Activated naive CD4-positive, alpha-beta T cell treated with anti-CD3 and anti-CD28 coated beads for 36 hours (primary cell): Measurements from ENCODE around the gene FUBP3. TPM values are rescaled to one million over a fixed set of nuclear protein-coding genes. Genes with fewer than 3 reads are reported as not detected.
"Not testable (repeated sequence)": the region's sequence is repeated elsewhere in the genome, so short reads cannot be mapped to it uniquely, and the experiment has no call there.

Experiments used
- CTCF ChIA-PET: fragments of 350-600 bp; sonication (Branson Sonifier 250); formaldehyde crosslinking; loops from one replicate; lab custom pipeline; 2021; ENCODE audit warnings: antibody characterized with exemption; lab: Charles Lee
- DNase-seq: peaks from one replicate; pipeline ENCODE4 v3.0.0-alpha.2; 2020
- H3K27ac Mint-ChIP-seq: one replicate; pipeline ENCODE4 v1.8.0; 2021; ENCODE audit warnings: mild to moderate bottlenecking, mixed read lengths
- H3K27me3 Mint-ChIP-seq: one replicate; pipeline ENCODE4 v1.8.0; 2021; ENCODE audit warnings: low read depth, mixed read lengths
- H3K36me3 Mint-ChIP-seq: one replicate; pipeline ENCODE4 v1.8.0; 2021; ENCODE audit warnings: low read depth, mixed read lengths
- H3K4me1 Mint-ChIP-seq: one replicate; pipeline ENCODE4 v1.8.0; 2021; ENCODE audit warnings: low read depth, mixed read lengths
- H3K4me3 Mint-ChIP-seq: one replicate; pipeline ENCODE4 v1.8.0; 2021; ENCODE audit warnings: mild to moderate bottlenecking, moderate library complexity, mixed read lengths
- H3K9me3 Mint-ChIP-seq: one replicate; pipeline ENCODE4 v1.8.0; 2021; ENCODE audit warnings: mixed read lengths
- intact Hi-C: fragments of 100-400 bp; cut with micrococcal nuclease; formaldehyde crosslinking; loops from one replicate; pipeline ENCODE4 v1.15.1; 2023
- total RNA-seq, 2 experiments: library from RNA; stranded (reverse); gene quantifications; one replicate each; pipeline ENCODE4 v1.2.3, GENCODE V29; 2021

Gene FUBP3
- total RNA-seq, 2 experiments from 2014 or later: 29.8 to 32.8 TPM

DNA sequence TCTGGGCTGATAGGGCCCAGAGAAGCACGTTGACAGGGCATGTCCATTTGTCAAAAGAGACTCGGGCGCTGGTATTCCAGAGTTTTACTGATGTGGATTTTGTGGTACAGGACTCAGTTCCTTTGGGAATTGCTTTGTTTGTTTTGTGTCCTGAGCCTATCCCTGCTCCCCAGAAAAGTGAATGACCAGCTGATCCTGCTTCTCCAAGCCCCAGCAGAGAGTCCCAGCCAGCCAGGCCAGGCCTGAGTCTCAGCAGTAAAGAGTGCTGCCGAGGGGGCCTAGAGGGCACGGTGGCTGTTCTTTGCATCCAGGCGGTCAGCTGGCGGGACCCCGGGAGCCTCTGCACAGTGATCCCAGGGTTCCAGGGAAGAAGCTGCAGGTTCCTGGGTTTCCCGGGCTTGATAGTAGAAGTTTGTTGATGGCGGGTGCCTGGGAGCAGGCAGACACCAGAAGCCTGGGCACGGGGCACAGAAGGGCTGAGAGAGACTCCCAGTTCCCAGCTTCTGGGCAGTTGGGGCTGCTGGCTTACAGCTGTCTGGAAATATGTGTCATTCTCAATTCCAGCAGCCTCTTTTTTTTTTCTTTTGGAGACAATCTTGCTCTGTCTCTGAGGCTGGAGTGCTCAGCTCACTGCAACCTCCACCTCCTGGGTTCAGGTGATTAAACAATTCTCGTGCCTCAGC, 93.7 kb downstream of the FUBP3 start:
- Mint-ChIP-seq H3K36me3 (no peaks in the 10 kb centered on the region), H3K27me3 (peaks cover 4% of the 10 kb centered on the region), H3K9me3 (no peaks in the 10 kb centered on the region), H3K4me1 (no peaks in the 10 kb centered on the region), H3K4me3 (no peak overlapping the region), H3K27ac (no peak overlapping the region)
- DNase-seq: no peak
- CTCF ChIA-PET: no interaction called here
- intact Hi-C loops: no loop called here

DNA sequence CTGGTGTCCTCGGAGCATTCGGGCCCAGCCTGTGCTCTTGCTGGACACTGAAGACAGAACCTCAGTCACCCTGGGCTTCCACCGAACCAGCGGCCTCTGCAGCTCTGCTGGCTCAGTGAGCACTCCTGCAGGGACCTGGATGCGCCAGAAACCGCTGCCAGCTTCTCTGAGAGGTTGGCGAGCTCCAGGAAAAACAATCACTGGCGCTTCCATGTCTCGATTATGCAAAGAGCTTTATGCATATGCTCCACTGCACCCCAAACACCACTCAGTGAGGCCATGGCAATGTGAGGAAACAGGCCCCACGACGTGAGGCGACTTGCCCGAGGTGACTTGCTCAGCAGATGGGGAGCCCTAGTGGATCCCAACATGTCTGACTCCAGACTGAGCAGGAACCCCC, 96.0 kb downstream of the FUBP3 start:
- no peaks in the 10 kb centered on the region for H3K4me1 Mint-ChIP-seq
- H3K36me3 Mint-ChIP-seq: no peaks in the 10 kb centered on the region
- no peak for DNase-seq
- intact Hi-C loops: no loop called here
- H3K27me3 Mint-ChIP-seq: peaks cover 6% of the 10 kb centered on the region
- CTCF ChIA-PET: no interaction called here
- no peaks in the 10 kb centered on the region for H3K9me3 Mint-ChIP-seq
- H3K27ac Mint-ChIP-seq: no peak overlapping the region
- no peak overlapping the region for H3K4me3 Mint-ChIP-seq

DNA sequence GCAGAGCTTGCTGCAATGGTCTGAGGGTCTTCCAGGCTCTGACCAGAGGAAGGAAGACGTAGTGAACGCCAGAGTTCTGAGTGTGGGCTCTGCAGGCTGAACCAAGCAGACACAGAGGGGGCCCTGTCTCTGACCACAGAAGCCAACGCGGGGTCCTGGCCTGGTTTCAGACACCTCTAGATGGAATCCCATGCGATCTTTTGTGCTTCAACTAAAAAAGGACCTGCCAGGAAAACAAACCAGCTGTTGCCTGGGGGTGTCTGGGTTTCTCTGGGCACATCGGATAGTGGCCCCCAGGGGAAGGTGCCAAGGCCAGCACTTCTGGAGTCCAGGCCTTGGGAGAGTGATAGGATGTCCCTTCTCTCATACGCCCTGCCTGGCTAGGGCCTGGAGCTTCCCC, 97.9 kb downstream of the FUBP3 start:
- no peaks in the 10 kb centered on the region for H3K9me3 Mint-ChIP-seq
- no peaks in the 10 kb centered on the region for H3K36me3 Mint-ChIP-seq
- H3K27me3 Mint-ChIP-seq: peaks cover 6% of the 10 kb centered on the region
- H3K4me1 Mint-ChIP-seq: peaks cover 2% of the 10 kb centered on the region
- intact Hi-C loops: no loop called here
- no peak overlapping the region for H3K27ac Mint-ChIP-seq
- no peak overlapping the region for H3K4me3 Mint-ChIP-seq
- DNase-seq: no peak
- CTCF ChIA-PET: no interaction called here

DNA sequence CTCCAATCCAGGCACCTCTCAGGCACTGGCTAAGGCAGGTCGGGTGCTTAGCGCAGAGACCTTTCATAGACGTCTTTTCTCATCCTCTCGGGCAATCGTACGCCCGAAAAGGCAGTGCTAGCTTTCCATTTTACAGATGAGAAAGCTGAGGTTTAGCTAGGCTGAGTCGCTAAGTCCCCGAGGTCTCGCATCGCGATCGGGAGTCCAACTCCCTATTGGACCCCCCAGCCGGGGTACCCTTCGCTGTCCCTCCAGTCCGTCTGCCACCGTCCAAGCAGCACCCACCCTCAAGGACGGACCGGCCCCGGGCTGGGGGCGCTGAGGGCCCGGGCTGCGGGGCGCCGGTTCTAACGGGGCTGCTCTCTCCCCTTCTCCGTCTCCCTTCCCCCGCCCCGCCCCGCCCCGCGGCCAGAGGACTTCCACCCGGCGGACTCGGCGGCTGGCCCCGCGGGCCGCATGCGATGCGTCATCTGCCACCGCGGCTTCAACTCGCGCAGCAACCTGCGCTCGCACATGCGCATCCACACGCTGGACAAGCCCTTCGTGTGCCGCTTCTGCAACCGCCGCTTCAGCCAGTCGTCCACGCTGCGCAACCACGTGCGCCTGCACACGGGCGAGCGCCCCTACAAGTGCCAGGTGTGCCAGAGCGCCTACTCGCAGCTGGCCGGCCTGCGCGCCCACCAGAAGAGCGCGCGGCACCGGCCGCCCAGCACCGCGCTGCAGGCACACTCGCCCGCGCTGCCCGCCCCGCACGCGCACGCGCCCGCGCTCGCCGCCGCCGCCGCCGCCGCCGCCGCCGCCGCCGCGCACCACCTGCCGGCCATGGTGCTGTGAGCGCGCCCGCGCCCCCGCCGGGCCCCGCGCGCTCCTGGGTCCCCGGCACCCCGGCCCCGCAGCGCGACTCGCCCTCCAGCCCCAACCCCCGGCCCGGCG, 101.7 kb downstream of the FUBP3 start:
- peak overlapping the region; percentile 90 for H3K4me3 Mint-ChIP-seq

DNA sequence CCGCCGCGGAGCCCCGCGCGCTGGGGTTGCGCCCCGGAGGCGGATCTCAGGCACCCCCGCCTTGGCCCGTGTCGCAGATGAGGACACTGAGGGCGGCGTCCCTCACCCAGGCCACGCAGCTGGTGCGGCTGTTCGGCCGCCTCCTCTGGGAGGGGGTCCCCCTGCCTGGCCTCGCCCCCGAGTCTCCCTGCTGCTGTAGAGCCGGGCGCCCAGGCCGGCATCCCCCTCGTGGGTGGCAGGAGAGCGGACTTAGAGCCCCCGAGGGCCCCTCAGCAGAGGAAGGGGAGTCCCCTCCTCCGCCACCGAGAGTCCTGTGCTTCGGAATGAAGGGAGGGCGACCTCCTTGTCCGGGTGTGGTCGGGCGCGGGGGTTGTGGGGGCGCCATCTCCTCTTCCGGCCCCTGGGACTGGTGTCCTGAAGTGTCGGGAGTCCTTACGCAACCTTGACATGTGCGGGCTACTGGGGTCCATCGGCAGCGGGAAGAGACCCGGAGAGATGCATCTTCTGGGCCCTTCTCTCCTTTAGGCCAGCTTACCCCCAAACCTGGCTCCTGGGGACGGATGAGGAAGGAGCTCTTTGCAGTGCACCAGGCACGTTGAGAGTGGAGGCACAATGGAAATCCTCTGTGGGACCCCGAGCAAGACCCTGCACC, 102.5 kb downstream of the FUBP3 start:
- Mint-ChIP-seq H3K9me3 (no peaks in the 10 kb centered on the region), H3K27ac (no peak overlapping the region), H3K4me3 (peak overlapping the region; percentile 90), H3K36me3 (no peaks in the 10 kb centered on the region), H3K27me3 (peaks cover 8% of the 10 kb centered on the region), H3K4me1 (peaks cover 5% of the 10 kb centered on the region)
- intact Hi-C loops: loop anchor here (1.0 to 10.0 kb wide), 4 partner anchors 11 to 577 kb away; partner anchors contain the start of gene EXOSC2
- CTCF ChIA-PET: interaction anchor here (0.6 to 2.7 kb wide), 15 partner anchors 9 to 364 kb away, joined by 3 to 46 read pairs (median 4); partner anchors contain the start of gene EXOSC2
- DNase-seq: no peak

More for the DNA sequence above, 101.7 kb downstream of the FUBP3 start:
- no peaks in the 10 kb centered on the region for H3K36me3 Mint-ChIP-seq
- CTCF ChIA-PET: interaction anchor here (0.8 to 2.7 kb wide), 4 partner anchors 10 to 219 kb away, joined by 3 to 46 read pairs (median 15); partner anchors contain the start of gene EXOSC2
- peaks cover 8% of the 10 kb centered on the region for H3K27me3 Mint-ChIP-seq
- peak; percentile 55 for DNase-seq
- intact Hi-C loops: loop anchor here (10.0 kb wide), 1 partner anchor 576 kb away; no protein-coding TSS in a partner anchor
- no peak overlapping the region for H3K27ac Mint-ChIP-seq
- H3K9me3 Mint-ChIP-seq: no peaks in the 10 kb centered on the region
- peaks cover 5% of the 10 kb centered on the region for H3K4me1 Mint-ChIP-seq

DNA sequence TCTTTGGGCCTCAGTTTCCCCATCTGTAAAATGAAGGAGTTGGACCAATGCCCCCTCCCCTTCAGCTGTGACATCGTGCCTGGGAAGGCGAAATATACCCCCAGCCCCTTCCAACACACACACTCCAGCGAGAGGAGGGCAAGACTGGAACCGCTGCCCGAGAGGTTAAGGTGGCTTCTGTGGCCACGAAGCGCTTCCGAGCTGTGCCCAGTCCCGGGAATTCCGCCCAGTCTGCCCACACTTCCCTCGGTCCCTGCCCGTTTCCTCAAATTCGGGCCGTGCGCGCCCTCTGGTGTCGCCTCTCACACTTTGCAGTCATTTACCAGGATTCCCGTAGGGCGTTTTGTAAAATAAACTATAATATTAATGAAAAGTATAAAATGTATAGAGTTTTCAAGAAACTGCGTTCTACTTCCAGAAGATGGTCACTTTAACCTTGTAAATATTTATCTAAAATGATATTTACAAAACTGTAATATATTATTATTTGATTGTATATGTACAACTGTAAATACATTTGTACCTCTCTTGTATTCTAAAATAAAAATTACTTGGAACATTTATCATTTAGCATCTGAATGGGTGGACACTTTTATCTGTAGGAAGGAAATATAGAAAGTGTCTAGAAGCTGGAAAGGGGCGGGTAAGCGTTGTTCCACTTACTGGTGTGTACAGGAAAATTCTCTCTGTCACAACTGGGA, 103.2 kb downstream of the FUBP3 start:
- peak; percentile 74 for DNase-seq
- Mint-ChIP-seq H3K9me3 (no peaks in the 10 kb centered on the region), H3K4me3 (peak overlapping the region; percentile 90), H3K27ac (no peak overlapping the region), H3K27me3 (peaks cover 8% of the 10 kb centered on the region), H3K4me1 (peaks cover 8% of the 10 kb centered on the region), H3K36me3 (no peaks in the 10 kb centered on the region)
- intact Hi-C loops: loop anchor here (1.0 to 10.0 kb wide), 4 partner anchors 11 to 578 kb away; partner anchors contain the start of gene EXOSC2
- CTCF ChIA-PET: interaction anchor here (0.6 to 2.7 kb wide), 23 partner anchors 8 to 1638 kb away, joined by 3 to 46 read pairs (median 4); partner anchors contain the start of gene EXOSC2

DNA sequence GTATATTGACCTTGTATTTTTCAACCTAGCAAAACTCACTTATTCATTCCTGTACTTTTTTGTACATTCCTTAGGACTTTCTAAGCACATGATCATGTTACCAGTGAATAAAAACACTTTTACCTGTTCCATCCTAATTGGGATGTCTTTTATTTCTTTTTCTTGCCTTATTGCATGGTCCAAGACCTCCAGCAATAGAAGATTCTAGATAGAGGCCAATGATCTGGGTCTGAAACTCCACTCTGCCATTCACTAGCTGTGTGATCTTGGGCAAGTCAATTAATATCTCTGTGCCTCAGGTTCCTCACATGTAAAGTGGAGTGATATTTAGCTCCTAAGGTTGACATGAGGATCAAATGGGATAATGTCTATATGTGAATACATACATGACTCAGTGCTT, 105.7 kb downstream of the FUBP3 start:
- Mint-ChIP-seq H3K4me1 (peaks cover 14% of the 10 kb centered on the region), H3K27ac (no peak overlapping the region), H3K9me3 (no peaks in the 10 kb centered on the region), H3K36me3 (no peaks in the 10 kb centered on the region), H3K27me3 (peaks cover 2% of the 10 kb centered on the region), H3K4me3 (no peak overlapping the region)
- DNase-seq: no peak
- intact Hi-C loops: loop anchor here (10.0 kb wide), 1 partner anchor 580 kb away; no protein-coding TSS in a partner anchor
- CTCF ChIA-PET: interaction anchor here (1.1 to 2.9 kb wide), 6 partner anchors 16 to 225 kb away, joined by 3 to 14 read pairs (median 6); no protein-coding TSS in a partner anchor

DNA sequence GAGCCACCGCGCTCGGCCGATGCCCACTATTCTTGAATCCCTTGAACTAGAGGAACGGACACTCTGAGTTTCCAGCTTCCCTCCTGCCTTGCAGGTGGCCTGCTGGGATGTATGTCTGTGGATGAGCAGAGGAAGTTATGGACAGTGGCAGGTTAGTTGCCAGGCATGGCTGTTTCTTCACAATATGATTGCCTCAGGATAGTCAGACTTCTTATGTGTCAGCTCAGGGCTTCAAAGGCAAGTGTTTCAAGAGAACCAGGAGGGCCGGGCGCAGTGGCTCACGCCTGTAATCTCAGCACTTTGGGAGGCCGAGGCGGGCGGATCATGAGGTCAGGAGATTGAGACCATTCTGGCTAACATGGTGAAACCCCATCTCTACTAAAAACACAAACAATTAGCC, 106.6 kb downstream of the FUBP3 start:
- H3K27me3 Mint-ChIP-seq, H3K36me3 Mint-ChIP-seq, H3K4me3 Mint-ChIP-seq, DNase-seq, H3K9me3 Mint-ChIP-seq, H3K27ac Mint-ChIP-seq: not testable (repeated sequence)
- intact Hi-C loops: loop anchor here (10.0 kb wide), 1 partner anchor 581 kb away; no protein-coding TSS in a partner anchor
- H3K4me1 Mint-ChIP-seq: peaks cover 14% of the 10 kb centered on the region
- CTCF ChIA-PET: interaction anchor here (1.3 to 2.9 kb wide), 4 partner anchors 21 to 226 kb away, joined by 3 to 14 read pairs (median 7); no protein-coding TSS in a partner anchor

DNA sequence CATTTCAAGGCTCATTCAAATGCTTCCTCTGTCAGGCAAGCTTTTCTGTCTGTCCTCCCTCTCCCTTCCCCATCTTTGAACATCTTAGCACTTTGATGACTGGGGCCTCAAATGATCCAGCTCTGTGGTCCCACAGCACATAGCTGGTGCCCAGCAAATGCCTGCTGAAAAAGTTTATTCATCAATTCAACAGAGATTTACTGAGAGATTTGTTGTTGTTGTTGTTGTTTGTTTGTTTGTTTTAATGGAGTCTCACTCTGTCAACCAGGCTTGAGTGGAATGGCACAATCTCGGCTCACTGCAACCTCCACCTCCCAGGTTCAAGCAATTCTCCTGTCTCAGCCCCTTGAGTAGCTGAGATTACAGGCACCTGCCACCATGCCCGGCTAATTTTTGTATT, 108.2 kb downstream of the FUBP3 start:
- no peaks in the 10 kb centered on the region for H3K36me3 Mint-ChIP-seq
- no peaks in the 10 kb centered on the region for H3K9me3 Mint-ChIP-seq
- peaks cover 10% of the 10 kb centered on the region for H3K4me1 Mint-ChIP-seq
- H3K27ac Mint-ChIP-seq: no peak overlapping the region
- H3K4me3 Mint-ChIP-seq: no peak overlapping the region
- intact Hi-C loops: loop anchor here (10.0 kb wide), 1 partner anchor 583 kb away; no protein-coding TSS in a partner anchor
- DNase-seq: no peak
- CTCF ChIA-PET: interaction anchor here (1.0 kb wide), 1 partner anchor 226 kb away, joined by 3 read pairs; no protein-coding TSS in a partner anchor
- no peaks in the 10 kb centered on the region for H3K27me3 Mint-ChIP-seq
